Measurements from ENCODE around the gene TBL2.

The TBL2 gene

GRCh38 chr7:73572767-73573186 lies 5.6 kb downstream of the TBL2 start:
- TF ChIP-seq CTCF (IDR thresholded peaks at IDR 0.05; ENCODE audit: low read depth, low read length), result no peak
- Histone ChIP-seq H3K9me3 (ENCODE audit: severe bottlenecking) (no peaks in the 10 kb centered on the region), H3K27ac (no peak overlapping the region), H3K36me3 (peaks cover 67% of the 10 kb centered on the region), H3K27me3 (ENCODE audit: insufficient read depth, low read depth, severe bottlenecking) (no peaks in the 10 kb centered on the region), H3K4me3 (ENCODE audit: low read depth, low read length) (no peak overlapping the region)
- DNase-seq, result no peak

- Histone ChIP-seq H3K36me3 (peaks cover 62% of the 10 kb centered on the region), H3K27ac (no peak overlapping the region), H3K9me3 (ENCODE audit: severe bottlenecking) (no peaks in the 10 kb centered on the region), H3K4me3 (ENCODE audit: low read depth, low read length) (no peak overlapping the region), H3K27me3 (ENCODE audit: insufficient read depth, low read depth, severe bottlenecking) (no peaks in the 10 kb centered on the region)
- no peak for DNase-seq
- no peak for TF ChIP-seq CTCF (IDR thresholded peaks at IDR 0.05; ENCODE audit: low read depth, low read length)
These were observed 7.4 kb downstream of the TBL2 start for GRCh38 chr7:73570977-73571376.

- no peaks in the 10 kb centered on the region for H3K9me3 ChIP-seq (ENCODE audit: severe bottlenecking)
- H3K36me3 ChIP-seq, result peaks cover 59% of the 10 kb centered on the region
- TF ChIP-seq CTCF (IDR thresholded peaks at IDR 0.05; ENCODE audit: low read depth, low read length), result no peak
- no peak overlapping the region for H3K27ac ChIP-seq
- DNase-seq, result no peak
- no peaks in the 10 kb centered on the region for H3K27me3 ChIP-seq (ENCODE audit: insufficient read depth, low read depth, severe bottlenecking)
- no peak overlapping the region for H3K4me3 ChIP-seq (ENCODE audit: low read depth, low read length)
These were observed 7.9 kb downstream of the TBL2 start for GRCh38 chr7:73570521-73570920.

GRCh38 chr7:73569042-73569608 lies 9.3 kb downstream of the TBL2 start:
- no peak for DNase-seq
- Histone ChIP-seq H3K27me3 (ENCODE audit: insufficient read depth, low read depth, severe bottlenecking) (no peaks in the 10 kb centered on the region), H3K4me3 (ENCODE audit: low read depth, low read length) (no peak overlapping the region), H3K27ac (no peak overlapping the region), H3K36me3 (peaks cover 50% of the 10 kb centered on the region), H3K9me3 (ENCODE audit: severe bottlenecking) (no peaks in the 10 kb centered on the region)
- TF ChIP-seq CTCF (IDR thresholded peaks at IDR 0.05; ENCODE audit: low read depth, low read length), result 0 out of 2 replicates have a peak, but pooled peaks have one; percentile 17

GRCh38 chr7:73567846-73568685 lies 10.3 kb downstream of the TBL2 start:
- Histone ChIP-seq H3K9me3 (ENCODE audit: severe bottlenecking) (no peaks in the 10 kb centered on the region), H3K4me3 (ENCODE audit: low read depth, low read length) (no peak overlapping the region), H3K27me3 (ENCODE audit: insufficient read depth, low read depth, severe bottlenecking) (no peaks in the 10 kb centered on the region), H3K36me3 (peaks cover 39% of the 10 kb centered on the region), H3K27ac (no peak overlapping the region)
- no peak for TF ChIP-seq CTCF (IDR thresholded peaks at IDR 0.05; ENCODE audit: low read depth, low read length)
- no peak for DNase-seq
